SK-N-SH treated with all-trans-retinoic acid at 6 μM for 48 hours (cell line): ENCODE results near the gene WASF2.

Experiments
- ATAC-seq: fragments of 200-7000 bp; cut with Tn5 transposase; 3 replicates; pipeline ENCODE4 v1.9.1; 2020; ENCODE audit warnings: mild to moderate bottlenecking, moderate library complexity
- ARNTL ChIP-seq: fragments of 450-650 bp; formaldehyde crosslinking; IDR thresholded peaks from 2 replicates; pipeline ENCODE4 v1.5.0; 2020; ENCODE audit warnings: low read depth, mild to moderate bottlenecking, moderate library complexity, borderline replicate concordance
- BACH2 ChIP-seq: fragments of 250-450 bp; sonication (Bioruptor Pico); IDR thresholded peaks from 2 replicates; pipeline ENCODE4 v1.9.0; 2021; ENCODE audit warnings: mild to moderate bottlenecking, borderline replicate concordance
- CSDC2 ChIP-seq: fragments of 250-450 bp; sonication (Bioruptor Pico); IDR thresholded peaks from 2 replicates; pipeline ENCODE4 v1.5.0; 2020; ENCODE audit warnings: mild to moderate bottlenecking, moderate library complexity
- CSRNP3 ChIP-seq: fragments of 250-450 bp; sonication (Bioruptor Pico); IDR thresholded peaks from 2 replicates; pipeline ENCODE4 v1.5.1; 2021; ENCODE audit warnings: mild to moderate bottlenecking, moderate library complexity
- ESRRG ChIP-seq: fragments of 250-450 bp; sonication (Bioruptor Pico); IDR thresholded peaks from 2 replicates; pipeline ENCODE4 v1.6.1; 2021; ENCODE audit warnings: mild to moderate bottlenecking
- GLIS3 ChIP-seq: fragments of 250-450 bp; sonication (Bioruptor Pico); IDR thresholded peaks from 2 replicates; pipeline ENCODE4 v1.5.0; 2020; ENCODE audit warnings: mild to moderate bottlenecking, moderate library complexity
- ISL1 ChIP-seq: fragments of 250-450 bp; sonication (Bioruptor Pico); IDR thresholded peaks from 2 replicates; pipeline ENCODE4 v2.1.2; 2022; ENCODE audit warnings: mild to moderate bottlenecking, moderate library complexity
- OSR1 ChIP-seq: fragments of 250-450 bp; sonication (Bioruptor Pico); IDR thresholded peaks from 2 replicates; pipeline ENCODE4 v1.8.0; 2022; ENCODE audit warnings: moderate library complexity, mild to moderate bottlenecking, inconsistent platforms
- PPARA ChIP-seq: fragments of 250-450 bp; sonication (Bioruptor Pico); IDR thresholded peaks from 2 replicates; pipeline ENCODE4 v1.5.0; 2020; ENCODE audit warnings: mild to moderate bottlenecking, borderline replicate concordance
- RARB ChIP-seq: fragments of 250-450 bp; sonication (Bioruptor Pico); IDR thresholded peaks from 2 replicates; pipeline ENCODE4 v1.8.0; 2021; ENCODE audit warnings: mild to moderate bottlenecking, moderate library complexity
- SNAI2 ChIP-seq: fragments of 250-450 bp; sonication (Bioruptor Pico); IDR thresholded peaks from 2 replicates; pipeline ENCODE4 v1.5.0; 2020; ENCODE audit warnings: mild to moderate bottlenecking, moderate library complexity
- TCF4 ChIP-seq: fragments of 250-450 bp; sonication (Bioruptor Pico); IDR thresholded peaks from 2 replicates; pipeline ENCODE4 v1.8.0; 2021; ENCODE audit warnings: mild to moderate bottlenecking, moderate library complexity, borderline replicate concordance
- TOX ChIP-seq: fragments of 250-450 bp; sonication (Bioruptor Pico); IDR thresholded peaks from 2 replicates; pipeline ENCODE4 v1.8.0; 2021; ENCODE audit warnings: mild to moderate bottlenecking, moderate library complexity, borderline replicate concordance
- ZFP3 ChIP-seq: fragments of 250-450 bp; sonication (Bioruptor Pico); IDR thresholded peaks from 2 replicates; pipeline ENCODE4 v1.5.0; 2020; ENCODE audit warnings: mild to moderate bottlenecking, moderate library complexity
- ZFP30 ChIP-seq: fragments of 450-650 bp; formaldehyde crosslinking; IDR thresholded peaks from 2 replicates; pipeline ENCODE4 v1.5.0; 2022; ENCODE audit warnings: mild to moderate bottlenecking, moderate library complexity
- ZNF565 ChIP-seq: fragments of 450-650 bp; formaldehyde crosslinking; conservative IDR thresholded peaks from 2 replicates; pipeline ENCODE4 v1.5.0; 2020; ENCODE audit warnings: low read depth, mild to moderate bottlenecking, moderate library complexity
- ZNF70 ChIP-seq: fragments of 450-650 bp; formaldehyde crosslinking; IDR thresholded peaks from 2 replicates; pipeline ENCODE4 v1.5.0; 2020; ENCODE audit warnings: mild to moderate bottlenecking, moderate library complexity
- ZNF8 ChIP-seq: fragments of 450-650 bp; formaldehyde crosslinking; IDR thresholded peaks from 2 replicates; pipeline ENCODE4 v1.5.0; 2020; ENCODE audit warnings: mild to moderate bottlenecking, moderate library complexity
- TF ChIP-seq, protein P1 (sequence below): fragments of 250-450 bp; sonication (Bioruptor Pico); IDR thresholded peaks from 2 replicates; pipeline ENCODE4 v1.5.0; 2020; ENCODE audit warnings: mild to moderate bottlenecking, moderate library complexity
- TF ChIP-seq, protein P2 (sequence below): fragments of 250-450 bp; sonication (Bioruptor Pico); IDR thresholded peaks from 2 replicates; pipeline ENCODE4 v1.5.1; 2020; ENCODE audit warnings: low read depth, mild to moderate bottlenecking, moderate library complexity

WASF2 gene

DNA sequence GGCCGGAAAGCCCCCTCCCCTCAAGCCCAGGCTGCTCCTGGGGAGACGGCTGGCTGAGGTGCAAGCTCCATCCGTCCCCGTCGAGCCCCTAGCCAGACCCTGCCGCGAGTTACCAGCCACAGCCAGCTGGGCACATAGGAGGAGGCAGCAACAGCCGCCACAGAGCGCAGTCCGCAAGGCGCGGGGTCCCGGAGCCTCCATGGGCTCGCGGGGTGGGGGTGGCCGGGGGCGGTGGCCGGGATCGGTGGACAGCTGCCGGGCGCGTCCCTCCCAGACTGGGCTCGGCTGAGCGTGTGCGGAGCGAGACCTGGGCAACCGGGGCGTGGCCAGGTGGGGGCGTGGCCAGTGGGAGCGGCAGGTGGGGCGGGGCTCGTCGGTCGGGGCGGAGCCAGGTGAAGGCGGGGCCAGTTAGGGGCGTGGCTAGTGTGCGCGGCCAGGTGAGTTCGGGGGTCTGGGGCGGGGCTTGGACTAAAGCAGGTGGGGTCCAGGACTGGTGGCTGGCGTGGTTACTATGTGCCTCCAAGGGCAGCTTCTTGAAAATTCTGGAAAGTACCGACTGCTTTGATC, 106.8 kb downstream of the WASF2 start, which contains the start of gene CD164L2:
Gene CD164L2 (minus strand): TSS at position 295 of the 567 bp plus-strand sequence. CDS start 94 bp downstream, at position 201.
- ATAC-seq, result no peak
- TF ChIP-seq TOX (CRISPR knock-in tag) (no peak), PPARA (CRISPR knock-in tag) (no peak), ZNF70 (CRISPR knock-in tag) (no peak), CSDC2 (CRISPR knock-in tag) (no peak), ZNF565 (CRISPR knock-in tag) (no peak), ESRRG (CRISPR knock-in tag) (no peak), GLIS3 (CRISPR knock-in tag) (no peak), SNAI2 (CRISPR knock-in tag) (no peak), ZFP30 (no peak), ZNF8 (CRISPR knock-in tag) (no peak), OSR1 (CRISPR knock-in tag) (no peak), ZFP3 (no peak), RARB (no peak)
- TF ChIP-seq, protein P1, sequence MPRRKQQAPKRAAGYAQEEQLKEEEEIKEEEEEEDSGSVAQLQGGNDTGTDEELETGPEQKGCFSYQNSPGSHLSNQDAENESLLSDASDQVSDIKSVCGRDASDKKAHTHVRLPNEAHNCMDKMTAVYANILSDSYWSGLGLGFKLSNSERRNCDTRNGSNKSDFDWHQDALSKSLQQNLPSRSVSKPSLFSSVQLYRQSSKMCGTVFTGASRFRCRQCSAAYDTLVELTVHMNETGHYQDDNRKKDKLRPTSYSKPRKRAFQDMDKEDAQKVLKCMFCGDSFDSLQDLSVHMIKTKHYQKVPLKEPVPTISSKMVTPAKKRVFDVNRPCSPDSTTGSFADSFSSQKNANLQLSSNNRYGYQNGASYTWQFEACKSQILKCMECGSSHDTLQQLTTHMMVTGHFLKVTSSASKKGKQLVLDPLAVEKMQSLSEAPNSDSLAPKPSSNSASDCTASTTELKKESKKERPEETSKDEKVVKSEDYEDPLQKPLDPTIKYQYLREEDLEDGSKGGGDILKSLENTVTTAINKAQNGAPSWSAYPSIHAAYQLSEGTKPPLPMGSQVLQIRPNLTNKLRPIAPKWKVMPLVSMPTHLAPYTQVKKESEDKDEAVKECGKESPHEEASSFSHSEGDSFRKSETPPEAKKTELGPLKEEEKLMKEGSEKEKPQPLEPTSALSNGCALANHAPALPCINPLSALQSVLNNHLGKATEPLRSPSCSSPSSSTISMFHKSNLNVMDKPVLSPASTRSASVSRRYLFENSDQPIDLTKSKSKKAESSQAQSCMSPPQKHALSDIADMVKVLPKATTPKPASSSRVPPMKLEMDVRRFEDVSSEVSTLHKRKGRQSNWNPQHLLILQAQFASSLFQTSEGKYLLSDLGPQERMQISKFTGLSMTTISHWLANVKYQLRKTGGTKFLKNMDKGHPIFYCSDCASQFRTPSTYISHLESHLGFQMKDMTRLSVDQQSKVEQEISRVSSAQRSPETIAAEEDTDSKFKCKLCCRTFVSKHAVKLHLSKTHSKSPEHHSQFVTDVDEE (CRISPR knock-in tag), result no peak
- TF ChIP-seq, protein P2, sequence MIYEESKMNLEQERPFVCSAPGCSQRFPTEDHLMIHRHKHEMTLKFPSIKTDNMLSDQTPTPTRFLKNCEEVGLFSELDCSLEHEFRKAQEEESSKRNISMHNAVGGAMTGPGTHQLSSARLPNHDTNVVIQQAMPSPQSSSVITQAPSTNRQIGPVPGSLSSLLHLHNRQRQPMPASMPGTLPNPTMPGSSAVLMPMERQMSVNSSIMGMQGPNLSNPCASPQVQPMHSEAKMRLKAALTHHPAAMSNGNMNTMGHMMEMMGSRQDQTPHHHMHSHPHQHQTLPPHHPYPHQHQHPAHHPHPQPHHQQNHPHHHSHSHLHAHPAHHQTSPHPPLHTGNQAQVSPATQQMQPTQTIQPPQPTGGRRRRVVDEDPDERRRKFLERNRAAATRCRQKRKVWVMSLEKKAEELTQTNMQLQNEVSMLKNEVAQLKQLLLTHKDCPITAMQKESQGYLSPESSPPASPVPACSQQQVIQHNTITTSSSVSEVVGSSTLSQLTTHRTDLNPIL (CRISPR knock-in tag), result no peak

DNA sequence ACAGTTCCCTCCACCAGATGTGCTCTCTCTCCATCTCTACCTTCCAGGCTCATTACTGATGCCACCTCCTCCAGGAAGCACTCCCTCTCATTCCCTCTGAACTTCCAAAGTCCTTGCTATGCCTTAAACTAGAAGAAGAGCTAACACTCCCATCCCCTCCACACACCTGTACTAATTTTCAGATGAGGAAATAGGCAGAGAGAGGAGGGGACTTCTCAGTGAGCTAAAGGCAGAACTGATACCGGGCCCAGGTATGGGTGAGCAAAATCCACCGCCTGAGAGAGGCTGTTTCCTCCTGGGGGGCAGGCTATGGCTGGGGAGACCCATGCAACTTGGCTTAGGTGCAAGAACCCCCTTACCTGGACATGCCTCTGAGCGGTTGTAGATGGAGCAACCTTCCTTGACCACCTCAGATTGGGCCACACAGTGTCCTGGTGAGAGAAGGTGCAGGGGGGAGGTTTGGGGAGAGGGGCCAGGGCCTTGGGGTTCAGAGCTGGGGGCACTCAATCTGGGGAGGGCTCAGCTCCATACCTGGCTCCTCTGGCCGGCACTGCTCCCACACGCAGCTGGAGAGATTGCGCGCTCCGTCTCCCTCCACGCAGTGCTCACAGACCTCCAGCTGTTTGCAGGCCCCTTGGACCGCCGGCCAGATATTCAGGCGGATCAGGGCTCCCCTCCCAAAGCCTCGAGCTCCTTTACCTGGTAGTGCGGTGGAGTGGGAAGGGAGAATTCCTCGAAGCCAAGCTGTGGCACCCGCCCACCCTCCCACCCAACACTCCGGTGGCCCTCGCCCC, 107.8 kb downstream of the WASF2 start:
- no peak for TF ChIP-seq ZNF70 (CRISPR knock-in tag)
- no peak for TF ChIP-seq ARNTL
- no peak for TF ChIP-seq OSR1 (CRISPR knock-in tag)
- TF ChIP-seq BACH2 (CRISPR knock-in tag), result no peak
- TF ChIP-seq ISL1 (CRISPR knock-in tag), result no peak
- TF ChIP-seq GLIS3 (CRISPR knock-in tag), result no peak
- no peak for TF ChIP-seq ZFP3
- TF ChIP-seq CSDC2 (CRISPR knock-in tag), result no peak
- TF ChIP-seq ESRRG (CRISPR knock-in tag), result no peak
- ATAC-seq, result no peak

- ATAC-seq, result peak; percentile 72
- TF ChIP-seq CSRNP3 (CRISPR knock-in tag), result no peak
- no peak for TF ChIP-seq ZNF70 (CRISPR knock-in tag)
- TF ChIP-seq, protein P2 (CRISPR knock-in tag), result no peak
- TF ChIP-seq CSDC2 (CRISPR knock-in tag), result no peak
- TF ChIP-seq SNAI2 (CRISPR knock-in tag), result no peak
- TF ChIP-seq ZFP3, result no peak
- TF ChIP-seq, protein P1 (CRISPR knock-in tag), result no peak
- TF ChIP-seq BACH2 (CRISPR knock-in tag), result no peak
- no peak for TF ChIP-seq TCF4
These were observed 108.9 kb downstream of the WASF2 start for GRCh38 chr1:27380766-27381733.
